Measurements from ENCODE around the gene HHIPL2.

HHIPL2 gene

DNA sequence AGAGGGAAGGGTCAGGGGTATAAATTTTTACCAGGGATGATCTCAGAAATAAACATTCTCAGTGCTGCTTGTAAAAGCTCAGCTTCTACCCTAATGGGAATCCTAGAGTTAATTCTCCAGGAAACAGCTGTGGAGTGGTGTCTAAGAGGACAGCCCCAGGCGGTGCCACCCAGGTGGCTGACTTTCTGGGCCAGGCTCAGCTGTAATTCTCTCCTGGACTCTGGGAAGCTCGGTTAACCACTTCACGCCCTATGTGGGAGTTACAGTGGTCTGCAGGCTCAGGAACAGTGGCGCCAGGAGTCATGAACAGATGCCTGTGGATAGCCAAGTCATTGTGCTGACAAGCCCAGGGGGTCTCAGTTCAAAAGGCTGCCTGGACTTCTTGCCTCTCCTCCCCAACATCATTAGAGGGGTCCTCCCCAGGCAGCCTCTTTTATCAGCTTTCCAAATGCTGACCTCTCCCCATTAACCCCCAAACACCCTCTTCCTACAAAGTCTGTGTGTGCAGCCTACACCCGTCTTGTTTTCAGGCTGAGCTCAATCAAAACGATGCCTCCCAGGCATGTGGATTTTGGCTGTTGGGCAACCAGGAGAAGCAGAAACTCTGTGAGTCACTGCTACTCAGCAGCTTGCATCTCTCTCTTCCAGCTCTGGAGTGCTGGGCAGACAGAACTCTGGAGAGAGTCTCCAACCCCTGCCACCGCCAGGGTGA, 1.2 kb downstream of the HHIPL2 start:
- Histone ChIP-seq H4K20me1 (ENCODE audit: insufficient read depth, low read length) (no peaks in the 10 kb centered on the region), H3K9me3 (ENCODE audit: low read length) (no peaks in the 10 kb centered on the region), H3F3A (ENCODE audit: insufficient read depth, low read length) (no peaks in the 10 kb centered on the region), H3K27me3 (ENCODE audit: insufficient read depth, low read length) (no peaks in the 10 kb centered on the region), H3K79me2 (ENCODE audit: insufficient read depth, low read length) (no peaks in the 10 kb centered on the region), H3K9ac (ENCODE audit: low read length) (no peak overlapping the region), H3K36me3 (ENCODE audit: insufficient read depth, low read length) (no peaks in the 10 kb centered on the region), H3K4me3 (ENCODE audit: low read depth, low read length, poor library complexity, severe bottlenecking) (no peak overlapping the region), H2AFZ (ENCODE audit: low read length) (no peak overlapping the region), H3K4me1 (ENCODE audit: insufficient read depth, low read length, severe bottlenecking) (no peaks in the 10 kb centered on the region), H3K27ac (ENCODE audit: low read depth, low read length, poor library complexity, severe bottlenecking) (no peak overlapping the region), H3K4me2 (ENCODE audit: low read length) (no peak overlapping the region), H3K9me2 (ENCODE audit: low read depth, low read length) (no peaks in the 10 kb centered on the region)
- TF ChIP-seq, protein P1, sequence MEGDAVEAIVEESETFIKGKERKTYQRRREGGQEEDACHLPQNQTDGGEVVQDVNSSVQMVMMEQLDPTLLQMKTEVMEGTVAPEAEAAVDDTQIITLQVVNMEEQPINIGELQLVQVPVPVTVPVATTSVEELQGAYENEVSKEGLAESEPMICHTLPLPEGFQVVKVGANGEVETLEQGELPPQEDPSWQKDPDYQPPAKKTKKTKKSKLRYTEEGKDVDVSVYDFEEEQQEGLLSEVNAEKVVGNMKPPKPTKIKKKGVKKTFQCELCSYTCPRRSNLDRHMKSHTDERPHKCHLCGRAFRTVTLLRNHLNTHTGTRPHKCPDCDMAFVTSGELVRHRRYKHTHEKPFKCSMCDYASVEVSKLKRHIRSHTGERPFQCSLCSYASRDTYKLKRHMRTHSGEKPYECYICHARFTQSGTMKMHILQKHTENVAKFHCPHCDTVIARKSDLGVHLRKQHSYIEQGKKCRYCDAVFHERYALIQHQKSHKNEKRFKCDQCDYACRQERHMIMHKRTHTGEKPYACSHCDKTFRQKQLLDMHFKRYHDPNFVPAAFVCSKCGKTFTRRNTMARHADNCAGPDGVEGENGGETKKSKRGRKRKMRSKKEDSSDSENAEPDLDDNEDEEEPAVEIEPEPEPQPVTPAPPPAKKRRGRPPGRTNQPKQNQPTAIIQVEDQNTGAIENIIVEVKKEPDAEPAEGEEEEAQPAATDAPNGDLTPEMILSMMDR (IDR thresholded peaks at IDR 0.05; ENCODE audit: low read length), result no peak
- TF ChIP-seq EZH2 (IDR thresholded peaks at IDR 0.05; ENCODE audit: borderline replicate concordance, low read length), result no peak

DNA sequence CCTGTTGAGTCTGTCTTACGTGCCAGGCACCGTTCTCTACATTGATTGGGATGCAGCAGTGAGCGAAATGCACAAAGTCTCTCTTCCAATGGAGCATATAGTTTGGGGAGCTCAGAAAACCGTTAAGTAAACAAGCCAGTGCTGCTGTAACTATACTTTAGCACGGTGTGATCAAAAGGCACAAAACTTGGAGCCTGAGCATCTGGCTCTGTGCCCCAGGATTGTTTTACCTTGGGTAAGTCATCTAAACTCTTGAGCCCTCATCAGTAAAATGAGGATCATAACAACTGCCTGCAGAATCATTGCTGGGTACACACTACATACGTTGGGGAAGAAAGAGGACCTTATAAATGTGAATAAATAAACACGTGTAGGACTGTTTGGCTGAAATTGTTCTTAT, 1.8 kb downstream of the HHIPL2 start:
- Histone ChIP-seq H3K27ac (ENCODE audit: low read depth, low read length, poor library complexity, severe bottlenecking) (no peak overlapping the region), H4K20me1 (ENCODE audit: insufficient read depth, low read length) (no peaks in the 10 kb centered on the region), H3K4me3 (ENCODE audit: low read depth, low read length, poor library complexity, severe bottlenecking) (no peak overlapping the region), H3K9ac (ENCODE audit: low read length) (no peak overlapping the region), H3K9me3 (ENCODE audit: low read length) (no peaks in the 10 kb centered on the region), H3K36me3 (ENCODE audit: insufficient read depth, low read length) (no peaks in the 10 kb centered on the region), H3K4me1 (ENCODE audit: insufficient read depth, low read length, severe bottlenecking) (no peaks in the 10 kb centered on the region), H3K9me2 (ENCODE audit: low read depth, low read length) (no peaks in the 10 kb centered on the region), H3F3A (ENCODE audit: insufficient read depth, low read length) (no peaks in the 10 kb centered on the region), H3K27me3 (ENCODE audit: insufficient read depth, low read length) (no peaks in the 10 kb centered on the region), H3K79me2 (ENCODE audit: insufficient read depth, low read length) (no peaks in the 10 kb centered on the region), H3K4me2 (ENCODE audit: low read length) (no peak overlapping the region), H2AFZ (ENCODE audit: low read length) (no peak overlapping the region)
- TF ChIP-seq EZH2 (IDR thresholded peaks at IDR 0.05; ENCODE audit: borderline replicate concordance, low read length), result no peak
- TF ChIP-seq, protein P1 (IDR thresholded peaks at IDR 0.05; ENCODE audit: low read length), result no peak

DNA sequence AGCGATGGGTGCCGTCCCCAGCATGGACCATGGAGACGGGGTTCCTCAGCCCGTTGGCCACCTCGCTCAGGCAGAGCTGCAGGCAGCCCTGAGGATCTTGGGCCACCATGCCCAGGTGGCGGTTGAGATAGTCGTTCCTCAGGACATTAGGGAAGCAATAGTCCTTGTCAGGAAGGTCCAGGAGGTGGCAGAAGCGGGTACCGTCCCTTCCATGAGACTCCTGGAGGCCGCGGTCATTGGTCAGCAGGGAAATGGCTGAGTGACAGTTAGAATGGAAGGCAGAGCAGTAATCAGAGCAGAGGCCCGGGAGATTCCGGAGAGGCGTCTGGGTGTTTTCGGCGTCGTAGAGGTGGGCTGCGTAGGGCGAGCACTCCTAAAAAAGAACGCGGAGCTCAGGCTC, 4.1 kb downstream of the HHIPL2 start:
- no peak overlapping the region for H3K4me2 ChIP-seq (ENCODE audit: low read length)
- no peak overlapping the region for H3K4me3 ChIP-seq (ENCODE audit: low read depth, low read length, poor library complexity, severe bottlenecking)
- H3K9ac ChIP-seq (ENCODE audit: low read length), result no peak overlapping the region
- TF ChIP-seq, protein P1 (IDR thresholded peaks at IDR 0.05; ENCODE audit: low read length), result no peak
- no peak for TF ChIP-seq EZH2 (IDR thresholded peaks at IDR 0.05; ENCODE audit: borderline replicate concordance, low read length)
- no peaks in the 10 kb centered on the region for H3K79me2 ChIP-seq (ENCODE audit: insufficient read depth, low read length)
- no peaks in the 10 kb centered on the region for H4K20me1 ChIP-seq (ENCODE audit: insufficient read depth, low read length)
- H3K27me3 ChIP-seq (ENCODE audit: insufficient read depth, low read length), result no peaks in the 10 kb centered on the region
- no peaks in the 10 kb centered on the region for H3K36me3 ChIP-seq (ENCODE audit: insufficient read depth, low read length)
- no peaks in the 10 kb centered on the region for H3K9me2 ChIP-seq (ENCODE audit: low read depth, low read length)
- H3K4me1 ChIP-seq (ENCODE audit: insufficient read depth, low read length, severe bottlenecking), result no peaks in the 10 kb centered on the region
- H3F3A ChIP-seq (ENCODE audit: insufficient read depth, low read length), result no peaks in the 10 kb centered on the region
- H3K9me3 ChIP-seq (ENCODE audit: low read length), result no peaks in the 10 kb centered on the region
- H2AFZ ChIP-seq (ENCODE audit: low read length), result no peak overlapping the region
- H3K27ac ChIP-seq (ENCODE audit: low read depth, low read length, poor library complexity, severe bottlenecking), result no peak overlapping the region

Measured in OCI-LY1 (cell line).